Measurements from ENCODE around the gene IRX2. TPM values are rescaled to one million over a fixed set of nuclear protein-coding genes. Genes with fewer than 3 reads are reported as not detected.

Gene IRX2
- polyA plus RNA-seq, 3 donors, result not detected

GRCh38 chr5:2724831-2725230 is 26.6 kb downstream of the IRX2 start:
- Mint-ChIP-seq H3K27me3 (ENCODE audit: low read depth in 3 of 3) (peaks cover 3 to 4% (median 3%) of the 10 kb centered on the region in 3 donors), H3K27ac (peak overlapping the region in 1 of 7 donors; percentile 68)
- WGBS (ENCODE audit: insufficient coverage), result 83% methylated on average over 3 of the region's 5 CpGs

GRCh38 chr5:2724031-2724581 is 27.4 kb downstream of the IRX2 start:
- Mint-ChIP-seq H3K4me1 (no peaks in the 10 kb centered on the region), H3K4me3 (no peak overlapping the region), H3K36me3 (no peaks in the 10 kb centered on the region), H3K27me3 (ENCODE audit: low read depth in 3 of 3) (peaks cover 1 to 3% (median 2%) of the 10 kb centered on the region in 3 donors), H3K9me3 (peaks cover 0 to 3% (median 0%) of the 10 kb centered on the region in 7 donors), H3K27ac (peak overlapping the region in 1 of 7 donors; percentile 37)
- intact Hi-C loops (cut with micrococcal nuclease), result no loop called here
- H2AFZ ChIP-seq (ENCODE audit: insufficient read depth, low read depth, low read length, poor library complexity, severe bottlenecking), result no peak overlapping the region
- DNase-seq, result no peak
- no peaks in the 10 kb centered on the region for H4K20me1 ChIP-seq (ENCODE audit: insufficient read depth, low read length)
- H3K9me3 ChIP-seq (replicated peaks in 1 of 2; ENCODE audit: control insufficient read depth in 1 of 2, insufficient read depth in 1 of 2, low read length in 2 of 2), result no peaks in the 10 kb centered on the region
- WGBS (ENCODE audit: insufficient coverage), result 78% methylated on average over 5 of the region's 12 CpGs
- H3K27me3 ChIP-seq (ENCODE audit: control insufficient read depth in 2 of 2, insufficient read depth in 2 of 2, low read length in 2 of 2), result no peaks in the 10 kb centered on the region
- H3K4me2 ChIP-seq (replicated peaks; ENCODE audit: extremely low read depth, low read length, poor library complexity, severe bottlenecking), result no peak overlapping the region
- no peaks in the 10 kb centered on the region for H3K36me3 ChIP-seq (replicated peaks in 1 of 2; ENCODE audit: control insufficient read depth in 1 of 2, insufficient read depth in 2 of 2, low read length in 2 of 2)
- no peaks in the 10 kb centered on the region for H3K4me1 ChIP-seq (ENCODE audit: control insufficient read depth in 1 of 2, insufficient read depth in 2 of 2, low read length in 2 of 2)
- no peak overlapping the region for H3K9ac ChIP-seq (ENCODE audit: insufficient read depth, low read length, poor library complexity, severe bottlenecking)
- no peak overlapping the region for H3K4me3 ChIP-seq (replicated peaks in 1 of 3; ENCODE audit: low read depth in 2 of 3, low read length in 3 of 3)
- H3K79me2 ChIP-seq (ENCODE audit: insufficient read depth, low read length), result no peaks in the 10 kb centered on the region
- H3K27ac ChIP-seq (ENCODE audit: low read depth in 1 of 2, low read length in 2 of 2), result no peak overlapping the region
- no peak for TF ChIP-seq CTCF (IDR thresholded peaks at IDR 0.05)

More at GRCh38 chr5:2724831-2725230, 26.6 kb downstream of the IRX2 start:
- intact Hi-C loops (cut with micrococcal nuclease), result no loop called here
- DNase-seq, result no peak
- Histone ChIP-seq H3K27me3 (ENCODE audit: control insufficient read depth in 2 of 2, insufficient read depth in 2 of 2, low read length in 2 of 2) (no peaks in the 10 kb centered on the region), H3K9ac (ENCODE audit: insufficient read depth, low read length, poor library complexity, severe bottlenecking) (no peak overlapping the region), H3K4me1 (ENCODE audit: control insufficient read depth in 1 of 2, insufficient read depth in 2 of 2, low read length in 2 of 2) (no peaks in the 10 kb centered on the region), H2AFZ (ENCODE audit: insufficient read depth, low read depth, low read length, poor library complexity, severe bottlenecking) (no peak overlapping the region), H3K4me2 (replicated peaks; ENCODE audit: extremely low read depth, low read length, poor library complexity, severe bottlenecking) (no peak overlapping the region), H3K9me3 (replicated peaks in 1 of 2; ENCODE audit: control insufficient read depth in 1 of 2, insufficient read depth in 1 of 2, low read length in 2 of 2) (no peaks in the 10 kb centered on the region), H3K36me3 (replicated peaks in 1 of 2; ENCODE audit: control insufficient read depth in 1 of 2, insufficient read depth in 2 of 2, low read length in 2 of 2) (no peaks in the 10 kb centered on the region), H4K20me1 (ENCODE audit: insufficient read depth, low read length) (no peaks in the 10 kb centered on the region), H3K27ac (ENCODE audit: low read depth in 1 of 2, low read length in 2 of 2) (no peak overlapping the region), H3K4me3 (replicated peaks in 1 of 3; ENCODE audit: low read depth in 2 of 3, low read length in 3 of 3) (no peak overlapping the region), H3K79me2 (ENCODE audit: insufficient read depth, low read length) (no peaks in the 10 kb centered on the region)
- Mint-ChIP-seq H3K36me3 (no peaks in the 10 kb centered on the region), H3K4me3 (no peak overlapping the region), H3K4me1 (no peaks in the 10 kb centered on the region), H3K9me3 (peaks cover 0 to 3% (median 0%) of the 10 kb centered on the region in 7 donors)
- no peak for TF ChIP-seq CTCF (IDR thresholded peaks at IDR 0.05)
